ENCODE measurements around the gene NTMT1.

- TF ChIP-seq CTCF (IDR thresholded peaks at IDR 0.05; ENCODE audit: low read depth, low read length) (no peak), EZH2phosphoT487 (IDR thresholded peaks at IDR 0.05; ENCODE audit: low read depth) (no peak)
These were observed 56.0 kb downstream of the NTMT1 start for GRCh38 chr9:129681924-129682323.
